GM21390 (cell line): ENCODE data around the gene TMEM156.

ENCODE experiments used
- ATAC-seq: cut with Tn5 transposase; IDR thresholded peaks from one replicate; pipeline ENCODE4 v1.9.1; 2021; ENCODE audit not compliant: unreplicated experiment

The TMEM156 gene

GRCh38 chr4:39032218-39033085 lies at the start of gene TMEM156:
TMEM156 (minus strand) TSS chr4:39032409; CDS start chr4:39032313, 96 bp downstream.
- ATAC-seq, result peak; percentile 76

- ATAC-seq, result no peak
Observed at GRCh38 chr4:39078829-39079228, 46.6 kb upstream of the TMEM156 start.

- ATAC-seq, result no peak
Observed at GRCh38 chr4:39068907-39069306, 36.7 kb upstream of the TMEM156 start.

- ATAC-seq, result no peak
Observed at GRCh38 chr4:39067451-39067850, 35.2 kb upstream of the TMEM156 start.

- no peak for ATAC-seq
Observed at GRCh38 chr4:39067031-39067430, 34.8 kb upstream of the TMEM156 start.

GRCh38 chr4:39066371-39066770 lies 34.2 kb upstream of the TMEM156 start:
- no peak for ATAC-seq

- ATAC-seq, result no peak
Observed at GRCh38 chr4:39063430-39063829, 31.2 kb upstream of the TMEM156 start.

- ATAC-seq, result no peak
Observed at GRCh38 chr4:39062770-39063097, 30.5 kb upstream of the TMEM156 start.

- ATAC-seq, result no peak
Observed at GRCh38 chr4:39062094-39062769, 30.0 kb upstream of the TMEM156 start, which contains the start of gene KLHL5. KLHL5 (plus strand) TSS chr4:39062232; CDS start chr4:39062653, 421 bp downstream.

GRCh38 chr4:39061457-39061856 lies 29.2 kb upstream of the TMEM156 start:
- ATAC-seq, result no peak

GRCh38 chr4:39056023-39056422 lies 23.8 kb upstream of the TMEM156 start:
- ATAC-seq, result no peak

GRCh38 chr4:39054497-39054896 lies 22.3 kb upstream of the TMEM156 start:
- no peak for ATAC-seq

- ATAC-seq, result no peak
Observed at GRCh38 chr4:39053983-39054382, 21.8 kb upstream of the TMEM156 start.

GRCh38 chr4:39051492-39051891 lies 19.3 kb upstream of the TMEM156 start:
- ATAC-seq, result no peak

GRCh38 chr4:39050590-39050989 lies 18.4 kb upstream of the TMEM156 start:
- no peak for ATAC-seq

GRCh38 chr4:39048311-39048710 lies 16.1 kb upstream of the TMEM156 start:
- ATAC-seq, result no peak

GRCh38 chr4:39047681-39048080 lies 15.5 kb upstream of the TMEM156 start:
- ATAC-seq, result no peak

GRCh38 chr4:39046249-39046648 lies 14.0 kb upstream of the TMEM156 start:
- no peak for ATAC-seq

GRCh38 chr4:39045827-39046221 lies 13.6 kb upstream of the TMEM156 start:
- ATAC-seq, result no peak

GRCh38 chr4:39044956-39045826 lies 13.0 kb upstream of the TMEM156 start:
- ATAC-seq, result no peak

- peak; percentile 64 for ATAC-seq
Observed at GRCh38 chr4:39044364-39044955, 12.3 kb upstream of the TMEM156 start.
